GM12874 (cell line): ENCODE results near the gene UBE2D3.

ENCODE experiments used
- CTCF ChIP-seq: IDR thresholded peaks from 2 replicates; pipeline ENCODE4 v1.5.1; 2011; ENCODE audit warnings: low read depth, mild to moderate bottlenecking, control low read depth, low read length, moderate library complexity; ENCODE audit not compliant: insufficient read depth

UBE2D3 gene

GRCh38 chr4:102807345-102807744 lies 20.0 kb downstream of the UBE2D3 start:
- no peak for TF ChIP-seq CTCF

GRCh38 chr4:102799816-102800215 lies 27.5 kb downstream of the UBE2D3 start:
- no peak for TF ChIP-seq CTCF

- TF ChIP-seq CTCF: no peak
Measured at GRCh38 chr4:102794999-102795398, 32.4 kb downstream of the UBE2D3 start.

- TF ChIP-seq CTCF: no peak
Measured at GRCh38 chr4:102792361-102792936, 34.9 kb downstream of the UBE2D3 start.

- no peak for TF ChIP-seq CTCF
Measured at GRCh38 chr4:102791318-102791835, 36.0 kb downstream of the UBE2D3 start.

GRCh38 chr4:102789317-102789717 lies 38.0 kb downstream of the UBE2D3 start:
- TF ChIP-seq CTCF: no peak

GRCh38 chr4:102787944-102788343 lies 39.4 kb downstream of the UBE2D3 start:
- no peak for TF ChIP-seq CTCF
